GM21447 (cell line): Measurements from ENCODE around the gene SORT1.
A peak's percentile ranks its signal among the peaks of the same experiment; 100 is the strongest.
"Not testable (repeated sequence)": the region's sequence is repeated elsewhere in the genome, so short reads cannot be mapped to it uniquely, and the experiment has no call there.

Experiments used
- ATAC-seq: cut with Tn5 transposase; IDR thresholded peaks from one replicate; pipeline ENCODE4 v1.9.1; 2021; ENCODE audit not compliant: unreplicated experiment

SORT1 gene

GRCh38 chr1:109397581-109398342 is at the start of gene SORT1:
Gene SORT1 (minus strand): TSS chr1:109397918. CDS start chr1:109397892, 26 bp downstream.
- ATAC-seq = peak; percentile 69

DNA sequence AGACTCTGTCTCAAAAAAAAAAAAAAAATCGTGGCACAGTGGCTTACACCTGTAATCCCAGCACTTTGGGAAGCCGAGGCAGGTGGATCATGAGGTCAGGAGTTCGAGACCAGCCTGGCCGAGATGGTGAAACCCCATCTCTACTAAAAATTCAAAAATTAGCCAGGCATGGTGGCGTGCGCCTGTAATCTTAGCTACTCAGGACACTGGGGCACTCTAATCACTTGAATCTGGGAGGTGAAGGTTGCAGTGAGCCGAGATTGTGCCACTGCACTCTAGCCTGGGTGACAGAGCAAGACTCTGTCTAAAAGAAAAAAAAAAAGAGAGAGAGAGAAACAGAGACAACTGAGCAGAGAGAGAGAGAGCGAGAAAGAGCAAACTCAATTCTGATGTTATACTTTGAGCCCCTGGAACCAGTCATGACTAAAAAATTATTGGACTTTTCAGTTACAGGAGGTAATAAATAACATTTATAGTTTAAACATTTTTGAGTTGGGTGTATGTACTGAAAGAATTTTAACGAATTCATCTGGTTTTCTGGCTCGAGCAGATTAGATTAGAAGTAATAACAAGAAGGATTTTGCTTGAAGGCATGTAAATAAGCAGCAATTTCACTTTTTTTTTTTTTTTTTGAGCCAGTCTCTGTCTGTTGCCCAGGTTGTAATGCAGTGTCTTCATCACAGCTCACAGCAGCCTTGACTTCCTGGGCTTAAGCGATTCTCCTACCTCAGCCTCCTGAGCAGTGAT is 48.4 kb upstream of the SORT1 start:
- not testable (repeated sequence) for ATAC-seq

GRCh38 chr1:109444346-109444745 is 46.6 kb upstream of the SORT1 start:
- ATAC-seq = no peak

DNA sequence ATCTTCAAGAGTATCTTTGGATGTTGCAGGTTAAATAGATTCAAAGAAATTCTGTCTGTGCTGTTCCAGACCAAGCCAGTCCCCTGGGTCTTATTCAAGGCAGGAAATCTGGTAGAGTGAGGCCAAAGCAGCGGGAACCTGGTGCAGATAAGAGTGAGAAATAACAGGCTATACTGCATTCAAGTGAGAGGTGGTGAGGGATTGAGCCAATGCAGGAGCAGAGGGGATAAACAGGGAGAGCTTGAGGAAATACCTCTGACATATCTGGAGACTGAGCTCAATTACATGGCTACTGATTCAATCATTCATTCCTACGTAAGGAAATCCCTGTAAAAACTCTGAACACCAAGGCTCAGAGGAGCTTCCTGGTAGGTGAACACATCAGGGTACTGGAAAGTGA is 45.8 kb upstream of the SORT1 start:
- no peak for ATAC-seq

GRCh38 chr1:109441069-109441468 is 43.4 kb upstream of the SORT1 start:
- no peak for ATAC-seq

- ATAC-seq = no peak
Observed at GRCh38 chr1:109438798-109439297, 41.1 kb upstream of the SORT1 start.

GRCh38 chr1:109434484-109434883 is 36.8 kb upstream of the SORT1 start:
- ATAC-seq = no peak

- ATAC-seq = no peak
Observed at GRCh38 chr1:109433322-109433721, 35.6 kb upstream of the SORT1 start.

- ATAC-seq = no peak
Observed at GRCh38 chr1:109432336-109432735, 34.6 kb upstream of the SORT1 start.

GRCh38 chr1:109427171-109427467 is 29.4 kb upstream of the SORT1 start:
- no peak for ATAC-seq

DNA sequence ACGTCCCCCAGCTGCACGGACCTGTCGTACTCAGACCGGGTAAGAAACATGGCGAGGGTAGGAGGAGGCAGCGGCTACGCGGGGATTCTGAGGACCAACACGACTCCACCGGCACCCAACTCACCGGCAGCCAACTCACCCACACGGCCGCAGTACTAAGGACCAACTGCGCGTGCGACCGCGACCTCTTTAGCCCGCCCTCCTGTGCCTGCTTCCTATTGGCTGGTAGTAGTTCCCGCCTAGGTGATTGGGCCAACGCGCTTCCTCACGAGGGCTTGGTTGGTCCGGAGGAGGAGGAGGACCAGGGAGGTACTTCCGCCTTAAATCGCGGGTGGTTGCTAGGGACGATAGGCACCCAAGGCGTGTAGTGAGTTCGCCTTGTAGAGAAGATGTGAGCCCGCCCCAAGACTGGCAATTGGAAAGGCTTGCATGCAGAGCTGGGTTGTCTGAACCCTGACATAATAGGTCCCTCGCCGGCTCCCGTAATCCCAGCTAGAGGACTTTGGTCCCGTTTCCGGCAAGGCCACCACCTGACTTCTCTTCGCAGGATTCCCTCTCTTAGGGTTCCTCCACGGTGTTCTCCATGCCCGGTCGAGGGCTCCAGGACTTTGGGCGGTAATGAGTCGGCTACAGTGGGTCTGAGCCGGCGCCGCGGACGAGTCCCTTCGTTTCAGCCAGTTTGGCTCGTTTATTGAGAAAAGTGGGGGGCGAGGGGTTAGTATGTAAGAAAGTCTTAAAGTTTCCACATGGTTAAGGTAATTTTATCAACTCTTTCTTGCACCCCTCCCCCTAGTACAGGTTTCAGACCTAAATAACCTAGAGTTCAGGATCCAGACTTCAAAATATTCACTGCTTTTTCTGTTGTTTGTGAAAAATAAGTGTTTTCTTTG is 28.8 kb upstream of the SORT1 start, which contains the start of gene PSMA5:
TSS of gene PSMA5 (minus strand) at position 168 of the 890 bp plus-strand sequence. CDS start at position 50, 118 bp downstream.
- ATAC-seq = peak; percentile 98

GRCh38 chr1:109425391-109426280 is 27.9 kb upstream of the SORT1 start:
- peak; percentile 27 for ATAC-seq

- no peak for ATAC-seq
Observed at GRCh38 chr1:109423498-109423897, 25.8 kb upstream of the SORT1 start.

- no peak for ATAC-seq
Observed at GRCh38 chr1:109412551-109412950, 14.8 kb upstream of the SORT1 start.

DNA sequence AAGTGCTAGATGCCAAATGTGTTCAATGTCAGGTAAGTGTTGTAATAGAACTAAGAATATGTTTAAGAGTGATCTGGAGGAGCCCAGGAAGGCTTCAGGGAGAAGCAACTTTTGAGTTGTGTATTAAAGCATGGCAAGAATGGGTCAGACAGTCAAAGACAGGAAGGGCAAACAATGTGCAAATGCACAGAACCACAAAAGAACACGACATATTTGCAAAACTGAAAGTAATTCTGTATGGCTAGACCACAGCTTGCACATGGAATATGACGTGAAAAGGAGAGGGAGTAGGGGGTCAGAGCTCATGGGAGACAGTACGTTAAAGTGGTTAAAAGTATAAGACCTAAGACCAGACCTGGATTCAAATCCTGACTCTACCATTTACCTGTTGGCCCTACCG is 7.1 kb upstream of the SORT1 start:
- no peak for ATAC-seq

DNA sequence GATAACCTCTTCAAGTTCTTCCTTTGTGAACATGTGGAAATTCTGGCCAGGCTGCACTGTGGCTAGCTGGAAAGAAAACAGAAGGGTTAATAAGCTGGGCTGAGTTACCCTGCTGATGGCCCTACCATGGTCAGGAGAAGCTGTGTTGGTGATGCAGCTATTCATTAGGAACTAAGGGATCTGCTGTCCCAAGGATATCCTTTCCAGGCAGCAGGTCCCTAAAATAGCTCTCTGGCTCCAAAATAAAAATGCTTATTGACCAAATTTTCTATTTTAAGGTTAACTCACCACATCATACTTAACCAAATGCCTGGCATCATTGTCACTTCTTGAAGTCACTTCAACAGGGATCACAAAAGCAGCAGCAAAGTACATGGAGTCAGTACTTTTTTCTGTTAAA is 4.3 kb upstream of the SORT1 start:
- no peak for ATAC-seq

DNA sequence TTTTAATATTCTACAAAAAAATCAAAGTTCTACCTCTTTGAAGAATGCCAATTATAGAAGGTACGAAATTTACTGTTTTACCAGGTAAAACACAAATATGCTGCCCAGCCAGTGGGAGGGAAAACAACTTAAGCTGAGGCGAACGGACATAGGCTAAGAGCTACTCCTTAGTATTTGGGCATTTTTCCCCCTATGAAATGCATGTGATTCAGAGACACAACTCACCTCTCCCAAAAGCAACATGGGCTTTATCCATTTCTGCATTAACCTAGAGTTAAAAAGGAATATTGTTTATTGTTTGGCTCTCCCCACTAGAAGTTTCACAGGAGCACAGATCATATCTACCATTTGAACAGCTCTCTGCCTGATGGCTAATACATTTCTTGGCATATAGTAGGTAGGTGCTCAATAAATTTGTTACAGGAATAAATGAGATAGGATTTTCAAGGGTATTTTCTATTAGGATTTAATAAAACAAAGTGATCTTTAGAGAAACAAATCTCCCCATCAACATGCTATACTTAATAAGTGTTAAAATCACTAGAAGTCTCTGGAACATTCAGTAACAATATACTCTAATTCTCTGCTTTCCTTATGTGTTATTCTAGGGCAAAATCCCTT is 2.4 kb upstream of the SORT1 start:
- ATAC-seq = no peak

- ATAC-seq = no peak
Observed at GRCh38 chr1:109399326-109399957, 1.7 kb upstream of the SORT1 start.
